GM18868 (cell line): ENCODE data around the gene HYI.

ENCODE experiments used
- ATAC-seq: cut with Tn5 transposase; IDR thresholded peaks from one replicate; pipeline ENCODE4 v1.9.1; 2021; ENCODE audit warnings: mild to moderate bottlenecking, moderate library complexity; ENCODE audit not compliant: unreplicated experiment

HYI gene

DNA sequence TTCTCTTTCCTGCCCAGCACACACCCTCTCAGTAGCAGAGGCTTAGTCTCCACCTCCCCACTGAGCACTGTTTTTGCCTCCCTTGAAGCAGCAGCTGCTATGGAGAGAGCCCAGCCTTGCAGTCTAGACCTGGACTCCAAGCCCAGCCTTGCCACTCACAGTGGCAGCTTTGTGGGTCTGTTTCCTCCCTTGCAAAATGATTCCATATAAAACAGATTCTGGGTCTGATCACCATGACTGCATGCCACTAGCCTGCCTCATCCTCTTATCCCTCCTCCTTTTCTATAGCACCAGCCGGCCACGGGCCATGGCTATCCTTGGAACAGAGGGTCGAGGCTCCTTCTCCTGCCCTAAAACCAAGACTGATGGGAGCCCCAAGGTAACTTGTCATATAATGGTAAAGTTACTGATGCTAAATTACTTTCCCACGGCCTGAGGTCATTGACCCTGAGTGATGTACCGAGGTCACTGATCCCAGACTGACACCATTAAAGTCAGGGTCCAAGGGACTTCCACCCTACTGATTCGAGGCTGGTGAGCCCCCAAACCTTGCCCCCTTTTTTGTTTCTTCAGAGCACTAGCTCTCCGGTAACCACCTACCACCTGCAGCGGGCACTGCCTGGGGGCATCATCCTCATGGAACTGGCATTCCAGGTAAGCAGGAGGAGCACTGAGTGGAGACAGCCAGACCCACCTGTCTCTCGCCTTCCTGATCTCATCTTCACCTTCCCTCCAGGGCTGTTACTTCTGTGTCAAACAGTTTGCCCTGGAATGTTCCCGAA, 7.9 kb downstream of the HYI start:
- no peak for ATAC-seq

DNA sequence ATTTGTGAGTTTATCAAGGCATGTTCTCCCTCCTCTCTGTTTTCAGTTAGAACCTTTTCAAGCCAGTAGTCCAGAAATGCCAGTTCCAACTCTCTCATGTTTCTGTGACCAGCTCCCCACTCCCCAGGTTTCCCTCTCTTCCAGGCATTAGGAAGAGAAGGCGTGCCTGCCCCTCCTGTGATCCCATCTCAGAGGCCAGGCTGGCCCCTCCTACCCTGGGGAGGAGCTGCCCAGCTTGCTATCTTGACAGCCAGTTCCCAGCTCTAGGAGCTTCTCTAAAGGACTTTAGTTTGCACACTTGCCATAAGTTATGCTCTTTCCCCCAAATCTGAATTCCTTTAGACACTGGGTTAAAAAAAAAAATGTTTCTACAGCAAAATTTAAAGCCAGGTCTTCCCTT, 8.9 kb downstream of the HYI start:
- ATAC-seq: no peak

DNA sequence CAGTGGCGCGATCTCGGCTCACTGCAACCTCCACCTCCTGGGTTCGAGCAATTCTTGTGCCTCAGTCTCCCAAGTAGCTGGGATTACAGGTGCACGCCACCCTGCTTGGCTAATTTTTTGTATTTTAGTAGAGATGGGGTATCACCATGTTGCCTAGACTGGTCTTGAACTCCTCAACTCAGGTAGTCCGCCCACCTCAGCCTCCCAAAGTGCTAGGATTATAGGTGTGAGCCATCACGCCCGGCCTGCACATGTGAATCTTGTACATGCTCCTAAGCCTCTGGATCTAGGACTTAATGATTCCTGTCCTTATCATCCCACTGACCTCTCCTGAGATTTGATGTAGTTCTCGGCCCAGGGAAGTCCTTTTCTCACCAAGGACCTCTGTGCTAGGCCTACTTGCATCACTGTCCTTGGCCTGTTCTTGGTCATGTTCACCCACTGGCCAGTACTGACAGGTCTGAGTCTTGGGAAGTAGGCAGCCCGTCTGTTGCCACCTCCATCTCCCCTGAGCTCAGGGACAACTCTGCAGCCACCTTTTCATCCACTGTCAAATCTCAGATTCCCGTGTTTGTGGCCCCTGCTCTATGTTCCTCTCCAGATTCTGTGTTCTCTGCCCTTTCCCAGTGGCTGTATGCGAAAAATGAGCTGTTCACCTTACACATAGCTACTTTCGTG, 9.4 kb downstream of the HYI start:
- ATAC-seq: no peak

DNA sequence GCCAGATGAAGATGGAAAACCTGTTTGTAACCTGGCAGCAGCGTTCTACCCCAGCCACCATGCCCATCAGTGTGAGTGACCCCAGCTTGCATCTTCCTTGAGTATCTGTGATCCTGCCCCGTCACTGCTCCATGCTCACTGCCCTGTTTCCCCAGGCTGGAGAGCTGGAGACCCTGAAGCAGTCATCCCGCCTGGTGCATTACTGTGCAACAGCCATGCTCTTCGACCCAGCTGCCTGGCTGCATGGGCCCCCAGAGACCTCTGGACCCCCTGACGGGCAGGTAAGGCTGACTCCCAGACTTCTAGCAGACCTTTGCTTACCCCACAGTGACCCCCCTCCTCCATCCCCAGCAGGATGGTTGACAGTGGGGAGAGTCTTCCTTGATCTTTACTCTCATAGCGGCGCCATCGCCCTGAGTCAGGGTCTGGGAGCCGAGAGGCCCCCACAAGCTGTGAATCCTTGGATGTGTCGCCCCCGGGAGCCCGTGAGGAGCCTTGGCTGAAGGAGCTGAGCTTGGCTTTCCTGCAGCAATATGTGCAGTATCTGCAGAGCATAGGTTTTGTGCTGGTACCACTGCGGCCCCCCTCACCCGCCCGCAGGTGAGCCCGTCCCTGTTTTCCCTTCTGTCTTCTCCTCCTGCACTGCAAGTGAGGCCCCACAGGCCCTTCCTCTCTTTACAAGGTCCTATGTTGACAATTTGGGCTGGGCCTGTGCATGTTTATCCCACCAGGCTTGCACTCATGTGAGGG, 10.4 kb downstream of the HYI start:
- no peak for ATAC-seq

DNA sequence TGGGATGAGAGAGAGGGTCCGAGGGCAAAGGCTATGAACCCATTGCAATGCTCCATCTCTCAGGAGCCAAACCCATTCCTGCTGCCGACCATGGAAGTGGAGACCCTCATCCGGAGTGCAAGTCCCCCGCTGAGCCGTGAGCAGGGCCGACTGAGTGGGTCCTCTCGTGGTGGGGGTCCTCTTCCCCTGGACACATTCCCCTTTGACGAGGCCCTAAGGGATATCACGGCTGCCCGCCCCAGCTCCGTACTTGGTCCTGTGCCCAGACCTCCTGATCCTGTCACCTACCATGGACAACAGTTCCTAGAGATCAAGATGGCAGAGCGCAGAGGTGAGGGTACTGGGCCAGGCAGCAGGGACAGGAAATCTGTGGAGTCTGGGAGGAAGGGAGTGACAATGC, 11.0 kb downstream of the HYI start:
- ATAC-seq: no peak

DNA sequence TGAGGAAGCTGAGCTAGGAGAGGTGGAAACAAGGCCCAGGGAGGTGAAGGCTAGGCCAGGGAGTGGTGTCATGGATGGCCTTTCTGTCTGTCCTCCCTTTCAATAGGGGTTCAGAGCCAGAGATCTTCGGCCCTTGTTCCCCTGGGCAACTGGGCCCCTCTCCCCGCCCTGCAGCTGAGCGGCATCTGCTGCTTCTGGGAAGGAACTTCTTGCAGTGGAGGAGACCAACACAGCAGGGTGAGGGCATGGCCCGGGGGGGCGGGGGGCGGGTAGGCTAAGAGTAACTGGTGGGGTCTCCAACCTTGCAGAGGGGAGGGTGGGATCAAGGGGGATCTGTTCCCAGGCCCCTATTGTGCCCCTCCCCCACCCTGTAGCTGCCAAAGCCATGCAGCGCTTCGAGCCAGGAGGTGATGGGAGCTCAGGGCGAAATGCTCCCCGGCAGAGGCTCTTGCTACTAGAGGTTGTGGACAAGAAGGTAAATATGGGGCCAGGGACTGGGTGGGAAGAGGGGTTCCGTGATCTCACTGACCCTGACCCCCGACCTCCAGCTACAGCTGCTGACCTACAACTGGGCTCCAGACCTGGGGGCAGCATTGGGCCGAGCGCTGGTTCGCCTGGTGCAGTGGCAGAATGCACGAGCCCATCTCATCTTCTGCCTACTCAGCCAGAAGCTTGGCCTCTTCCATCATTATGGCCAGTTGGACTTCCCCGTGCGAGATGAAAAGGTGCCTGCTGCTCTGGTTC, 11.7 kb downstream of the HYI start:
- no peak for ATAC-seq

DNA sequence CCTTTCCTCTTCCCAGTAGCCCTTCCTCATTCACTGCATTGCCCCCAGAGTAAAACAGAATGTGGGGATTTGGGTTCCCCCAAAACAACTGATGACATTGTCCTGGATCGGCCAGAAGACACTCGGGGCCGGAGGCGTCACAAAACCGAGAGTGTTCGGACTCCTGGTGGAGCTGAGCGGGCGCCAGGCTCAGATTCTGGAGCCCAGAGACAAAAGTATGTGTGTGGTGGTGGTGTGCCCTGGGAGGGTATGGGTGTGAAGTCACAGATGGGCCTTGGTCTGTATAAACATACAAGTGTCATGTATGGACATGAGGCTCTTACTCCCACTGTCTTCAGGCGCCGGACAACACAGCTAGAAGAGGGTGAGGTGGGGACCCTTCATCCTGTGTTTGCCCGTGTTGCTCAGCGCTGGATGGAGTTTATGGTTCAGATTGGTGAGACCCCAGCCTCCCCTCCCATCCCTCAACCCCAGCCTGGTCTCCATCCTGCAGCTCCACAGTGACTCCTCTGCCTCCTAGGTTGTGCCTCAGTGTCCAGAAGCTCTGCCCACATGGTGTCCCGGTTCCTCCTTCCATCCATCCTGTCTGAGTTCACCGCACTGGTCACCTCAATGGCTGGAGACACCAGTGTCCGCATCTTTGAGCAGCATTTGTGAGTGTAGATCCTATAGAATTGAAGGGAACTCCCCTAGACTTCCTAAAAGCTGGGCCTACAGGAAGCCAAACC, 12.4 kb downstream of the HYI start:
- no peak for ATAC-seq

DNA sequence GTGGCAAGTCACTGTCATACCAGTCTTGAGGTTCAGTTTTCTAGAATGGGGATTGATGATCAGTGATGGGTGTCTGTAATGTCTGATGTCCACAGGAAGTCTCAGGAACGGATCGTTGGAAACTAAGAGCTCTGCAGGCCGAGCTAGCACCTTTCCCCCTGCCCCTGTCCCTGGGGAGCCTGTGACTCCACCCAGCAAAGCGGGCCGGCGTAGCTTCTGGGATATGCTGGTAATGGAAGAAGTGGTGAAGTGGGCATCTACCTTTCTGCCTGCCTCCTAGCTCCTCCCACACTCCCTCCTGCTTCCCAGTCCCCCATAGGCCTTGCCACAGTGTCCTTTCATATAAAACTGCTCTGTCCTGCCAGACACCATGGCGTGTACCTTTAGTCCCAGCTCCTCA, 13.4 kb downstream of the HYI start:
- no peak for ATAC-seq

DNA sequence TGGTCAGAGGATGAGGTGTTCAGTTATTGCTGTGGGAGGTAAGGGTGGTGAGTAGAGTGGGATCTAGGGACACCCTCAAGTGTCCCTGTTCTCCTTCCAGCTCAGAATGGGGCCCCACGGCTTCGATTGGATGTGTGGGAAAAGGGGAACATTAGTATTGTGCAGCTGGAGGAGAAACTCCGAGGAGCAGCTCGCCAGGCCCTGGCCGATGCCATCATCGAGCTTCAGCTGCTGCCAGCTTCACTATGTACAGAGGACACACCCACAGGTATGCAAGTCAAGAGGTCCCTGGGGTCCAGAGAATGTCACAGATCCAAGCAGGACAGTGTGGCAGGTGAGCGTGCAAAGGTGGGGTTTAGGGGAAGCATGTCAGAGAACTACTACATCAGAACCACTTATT, 13.9 kb downstream of the HYI start:
- ATAC-seq: no peak

DNA sequence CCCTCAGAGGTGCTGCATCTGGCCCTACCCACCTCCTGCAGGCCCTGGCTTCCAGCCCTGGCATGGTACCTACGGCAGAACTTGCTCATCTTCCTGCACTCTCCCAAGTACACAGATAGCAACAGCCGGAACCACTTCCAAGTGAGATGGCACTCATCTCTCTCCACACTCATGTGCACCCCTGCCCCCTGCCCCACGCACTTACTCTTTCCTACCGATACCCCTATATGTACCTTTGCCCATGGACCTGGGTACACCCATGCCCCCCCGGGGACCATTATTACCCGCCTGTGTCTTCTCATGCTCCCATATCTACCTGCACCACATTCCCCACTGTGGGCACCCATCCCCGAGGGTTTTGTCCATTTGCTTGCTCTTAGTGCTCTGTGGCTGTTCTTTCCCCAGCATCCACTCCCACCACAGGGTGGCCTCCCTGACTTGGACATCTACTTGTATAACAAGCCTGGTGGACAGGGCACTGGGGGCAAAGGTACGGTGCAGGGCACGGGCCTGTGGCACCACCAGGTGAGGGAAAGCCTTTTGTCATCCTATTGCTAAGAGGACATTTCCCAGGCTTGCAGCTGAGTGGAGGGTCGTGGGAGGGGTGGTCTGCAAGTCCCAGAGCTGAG, 14.7 kb downstream of the HYI start:
- no peak for ATAC-seq

DNA sequence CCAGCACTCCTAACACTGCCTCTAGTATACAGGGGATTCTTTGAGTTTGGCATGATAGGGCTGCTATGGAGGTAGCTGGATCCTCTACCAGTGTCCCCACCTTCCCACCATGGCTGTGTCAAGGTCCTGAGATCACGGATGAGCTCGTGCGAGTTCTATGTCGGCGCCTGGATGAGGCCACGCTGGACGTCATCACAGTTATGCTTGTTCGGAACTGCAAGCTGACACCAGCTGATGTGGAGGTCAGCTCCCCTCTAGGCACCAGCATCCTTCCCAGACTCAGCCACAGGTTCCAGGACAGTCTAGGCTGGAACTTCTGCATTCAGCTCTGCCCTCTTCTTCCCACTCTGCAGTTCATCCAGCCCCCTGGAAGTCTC, 15.2 kb downstream of the HYI start:
- ATAC-seq: no peak

DNA sequence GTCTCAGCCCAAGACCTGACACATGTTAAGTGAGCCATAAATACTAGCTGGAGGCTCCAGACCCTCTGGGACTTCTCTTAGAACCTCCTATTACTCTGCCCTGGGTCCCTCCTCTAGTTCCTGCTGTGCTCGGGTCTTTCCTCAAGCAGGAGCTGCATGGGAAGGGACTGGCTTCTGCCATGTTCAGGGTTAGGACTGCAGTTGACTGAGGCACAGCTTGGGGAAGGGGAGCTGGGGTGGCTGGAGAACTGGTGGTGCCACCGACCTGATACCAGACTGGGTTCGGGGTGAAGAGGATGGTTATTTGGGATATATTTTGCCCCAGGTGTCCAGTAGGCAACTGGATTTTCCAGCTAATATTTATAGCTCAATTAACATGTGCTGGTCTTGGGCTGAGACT, 15.7 kb downstream of the HYI start:
- no peak for ATAC-seq

DNA sequence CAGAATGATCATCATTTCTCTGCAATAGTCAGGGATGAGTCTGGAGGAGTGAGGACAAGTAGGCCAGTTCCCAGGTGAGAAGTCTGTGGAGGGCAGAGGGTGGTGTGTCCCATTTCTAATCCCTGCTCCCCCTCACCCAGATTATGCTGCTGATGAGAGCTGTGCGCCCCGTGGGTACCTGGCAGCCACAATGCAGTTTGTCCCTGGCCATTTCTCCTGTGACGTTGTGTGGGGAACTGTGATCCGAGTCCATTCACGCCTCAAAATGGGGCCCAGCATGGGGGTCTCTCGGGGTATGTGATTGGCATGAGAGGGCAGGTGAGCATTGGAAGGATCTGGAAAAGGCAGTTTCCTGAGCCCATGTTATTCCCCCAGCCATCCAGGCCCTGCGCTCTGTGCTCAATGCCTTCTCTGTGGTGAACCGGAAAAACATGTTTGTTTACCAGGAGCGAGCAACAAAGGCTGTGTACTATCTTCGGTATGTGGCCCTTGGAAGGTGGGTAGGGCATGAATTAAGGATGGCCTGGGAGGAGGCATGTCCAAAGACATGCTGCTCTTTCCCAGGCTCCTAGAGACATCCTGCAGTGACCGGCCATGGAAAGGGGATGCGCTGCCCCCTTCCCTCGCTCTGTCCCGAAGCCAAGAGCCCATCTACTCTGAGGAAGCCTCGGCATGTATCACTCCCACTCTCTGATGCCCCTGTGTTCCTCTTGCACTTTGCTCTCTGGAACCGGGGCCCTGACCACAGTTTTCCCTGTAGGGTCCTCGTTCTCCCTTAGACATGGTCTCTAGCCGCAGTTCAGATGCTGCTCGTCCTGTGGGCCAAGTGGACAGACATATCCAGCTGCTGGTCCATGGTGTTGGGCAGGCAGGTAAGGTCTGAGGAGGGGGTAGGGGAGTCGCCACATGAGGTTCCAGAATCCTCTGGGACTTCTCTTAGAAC, 16.4 kb downstream of the HYI start:
- no peak for ATAC-seq

DNA sequence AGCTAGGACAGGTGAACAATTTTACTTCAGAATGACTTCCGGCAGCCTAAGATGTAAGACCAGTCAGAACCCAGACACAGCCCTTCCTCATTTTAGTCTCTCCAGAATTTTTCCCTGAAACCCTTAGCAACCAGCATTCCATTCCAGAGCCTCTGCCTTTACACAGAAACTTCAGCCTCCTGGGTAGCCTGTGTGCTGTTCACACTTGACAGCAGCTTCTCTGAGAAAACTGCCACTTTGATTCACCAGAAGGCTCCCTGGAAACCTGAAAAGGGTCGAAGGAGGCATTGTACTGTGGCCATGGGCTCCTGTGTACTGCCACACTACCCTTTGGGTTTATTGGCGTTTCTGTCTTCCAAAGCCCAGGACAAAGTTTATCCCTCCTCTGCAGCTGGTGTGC, 17.4 kb downstream of the HYI start:
- ATAC-seq: no peak

DNA sequence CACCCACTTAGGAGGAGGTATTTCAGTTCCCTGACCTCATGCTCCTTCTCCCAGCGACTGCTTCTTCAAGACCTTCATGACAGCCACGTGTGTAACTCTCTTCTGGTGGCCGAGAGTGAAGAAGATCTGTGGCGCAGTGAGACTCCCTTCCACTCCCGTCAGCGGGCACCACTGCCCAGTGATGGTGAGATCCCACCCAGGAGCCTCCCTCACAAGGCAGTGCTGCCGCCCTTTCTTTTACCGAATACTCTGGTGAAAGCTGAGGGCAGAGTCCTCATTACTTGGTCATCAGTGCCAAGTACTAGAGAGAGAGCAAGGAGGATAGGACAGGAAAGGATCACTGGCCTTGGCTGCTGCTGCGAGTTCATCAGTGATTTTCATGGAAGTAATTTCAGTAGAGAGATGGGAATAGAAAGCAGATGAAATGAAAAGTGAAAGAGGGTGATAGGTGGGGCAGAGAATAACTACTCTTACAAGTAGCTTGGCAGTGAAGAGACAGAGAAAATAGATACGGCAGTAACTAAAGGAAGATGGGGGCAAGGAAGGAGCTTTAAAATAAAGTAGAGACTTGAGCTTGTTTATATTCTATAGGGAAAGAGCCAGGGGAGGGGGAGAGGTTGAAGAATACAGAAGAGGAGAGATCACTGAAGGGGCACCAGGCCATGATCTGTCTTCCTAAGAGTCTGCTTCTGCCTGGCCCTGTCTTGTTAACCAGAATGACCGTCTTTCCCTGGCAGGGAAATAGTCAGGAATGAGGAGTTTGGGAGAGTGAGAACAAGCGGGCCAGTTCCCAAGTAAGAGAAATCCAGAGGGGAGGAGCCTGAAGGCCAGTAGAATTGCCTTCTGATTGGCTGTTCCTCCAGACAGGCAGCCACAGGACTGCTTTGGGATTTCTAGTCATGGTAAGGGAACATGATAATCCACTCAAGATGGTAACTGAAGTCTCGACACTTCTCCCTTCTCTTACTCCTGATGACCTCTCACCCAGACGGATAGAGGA, 18.3 kb downstream of the HYI start:
- no peak for ATAC-seq

DNA sequence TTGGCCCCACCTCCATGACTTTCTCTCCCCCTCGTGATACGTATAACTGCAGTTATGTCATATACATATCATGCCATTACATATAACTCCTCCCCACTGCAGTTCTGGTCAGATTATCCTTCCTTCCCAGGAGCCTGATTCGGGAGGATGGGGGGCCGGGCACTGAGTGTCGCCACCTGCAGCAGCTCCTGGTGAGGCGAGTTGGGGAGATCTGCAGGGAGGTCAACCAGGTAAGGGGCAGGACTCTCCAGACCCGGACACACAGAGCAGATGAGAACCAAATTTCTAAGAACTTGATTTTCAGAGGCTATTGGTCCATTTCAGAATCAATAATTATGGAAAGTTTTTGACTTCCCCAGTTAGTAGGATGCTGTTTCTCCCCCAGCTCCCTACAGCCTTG, 19.5 kb downstream of the HYI start:
- ATAC-seq: no peak

DNA sequence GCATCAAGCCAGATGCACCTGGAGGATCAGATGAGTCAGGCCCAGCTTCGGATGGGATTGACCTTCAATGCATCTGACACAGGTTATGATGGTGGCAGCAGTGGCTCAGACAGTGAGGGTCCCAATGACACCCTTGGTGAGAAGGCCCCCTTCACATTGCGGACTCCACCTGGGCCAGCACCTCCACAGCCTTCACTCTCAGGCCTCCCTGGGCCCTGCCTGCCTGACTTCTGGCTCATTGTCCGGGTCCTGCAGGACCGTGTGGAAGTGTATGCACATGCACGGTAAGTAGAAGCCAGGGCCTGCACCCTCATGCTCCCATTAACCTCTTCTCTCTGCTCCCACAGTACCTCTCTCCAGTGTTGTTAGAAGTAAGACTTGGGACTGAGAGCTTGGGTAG, 20.8 kb downstream of the HYI start:
- ATAC-seq: no peak
